Measurements from ENCODE around the gene B3GNT9. TPM values are rescaled to one million over a fixed set of nuclear protein-coding genes. Genes with fewer than 3 reads are reported as not detected.

B3GNT9 gene
- total RNA-seq, 1 experiment from 2014 or later = 11.5 TPM

DNA sequence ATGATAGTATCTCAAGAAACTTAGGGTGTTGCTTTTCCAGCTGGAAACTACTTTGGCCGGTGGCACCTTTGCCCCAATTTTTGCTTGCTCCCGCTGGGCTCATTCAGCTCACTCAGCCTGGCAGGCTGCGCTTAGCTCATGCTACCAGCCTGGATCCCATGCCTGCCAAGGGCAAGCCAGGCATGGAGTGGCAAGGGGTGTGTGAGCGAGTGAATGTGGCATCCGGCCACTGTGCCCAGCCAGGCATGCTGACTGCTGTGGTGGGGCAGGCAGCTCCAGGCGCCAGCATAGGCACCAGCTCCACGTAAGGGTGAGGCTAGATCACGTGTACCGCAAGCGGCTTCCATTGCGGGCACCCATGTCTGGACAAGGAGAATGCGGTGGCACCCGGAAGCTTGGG, 9.4 kb downstream of the B3GNT9 start:
- in situ Hi-C loops (cut with HindIII; ENCODE audit: low pct_unique_long_range_greater_than_20kb, low sequenced_read_pairs) = no loop called here
- no peaks in the 10 kb centered on the region for H3K27me3 ChIP-seq (ENCODE audit: control insufficient read depth, insufficient read depth, low read length)
- intact Hi-C loops (cut with micrococcal nuclease; ENCODE audit: unreplicated experiment) = no loop called here
- no peak overlapping the region for H3K27ac ChIP-seq (ENCODE audit: low read length)
- no peaks in the 10 kb centered on the region for H3K9me3 ChIP-seq (ENCODE audit: control insufficient read depth, insufficient read depth, low read depth, low read length)
- ATAC-seq (no peak), DNase-seq (ENCODE audit: low read depth, low spot score) (no peak)
- no TSS peak for BruUV-seq (replicated peaks)
- no peak for TF ChIP-seq TCF7L2 (IDR thresholded peaks at IDR 0.05; ENCODE audit: low read depth, low read length)
- TF ChIP-seq, protein P1, sequence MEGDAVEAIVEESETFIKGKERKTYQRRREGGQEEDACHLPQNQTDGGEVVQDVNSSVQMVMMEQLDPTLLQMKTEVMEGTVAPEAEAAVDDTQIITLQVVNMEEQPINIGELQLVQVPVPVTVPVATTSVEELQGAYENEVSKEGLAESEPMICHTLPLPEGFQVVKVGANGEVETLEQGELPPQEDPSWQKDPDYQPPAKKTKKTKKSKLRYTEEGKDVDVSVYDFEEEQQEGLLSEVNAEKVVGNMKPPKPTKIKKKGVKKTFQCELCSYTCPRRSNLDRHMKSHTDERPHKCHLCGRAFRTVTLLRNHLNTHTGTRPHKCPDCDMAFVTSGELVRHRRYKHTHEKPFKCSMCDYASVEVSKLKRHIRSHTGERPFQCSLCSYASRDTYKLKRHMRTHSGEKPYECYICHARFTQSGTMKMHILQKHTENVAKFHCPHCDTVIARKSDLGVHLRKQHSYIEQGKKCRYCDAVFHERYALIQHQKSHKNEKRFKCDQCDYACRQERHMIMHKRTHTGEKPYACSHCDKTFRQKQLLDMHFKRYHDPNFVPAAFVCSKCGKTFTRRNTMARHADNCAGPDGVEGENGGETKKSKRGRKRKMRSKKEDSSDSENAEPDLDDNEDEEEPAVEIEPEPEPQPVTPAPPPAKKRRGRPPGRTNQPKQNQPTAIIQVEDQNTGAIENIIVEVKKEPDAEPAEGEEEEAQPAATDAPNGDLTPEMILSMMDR (IDR thresholded peaks at IDR 0.05) = no peak
- TF ChIP-seq SIN3A (IDR thresholded peaks at IDR 0.05; ENCODE audit: borderline replicate concordance, insufficient read depth, low read depth, low read length) = no peak
- TF ChIP-seq, protein P2, sequence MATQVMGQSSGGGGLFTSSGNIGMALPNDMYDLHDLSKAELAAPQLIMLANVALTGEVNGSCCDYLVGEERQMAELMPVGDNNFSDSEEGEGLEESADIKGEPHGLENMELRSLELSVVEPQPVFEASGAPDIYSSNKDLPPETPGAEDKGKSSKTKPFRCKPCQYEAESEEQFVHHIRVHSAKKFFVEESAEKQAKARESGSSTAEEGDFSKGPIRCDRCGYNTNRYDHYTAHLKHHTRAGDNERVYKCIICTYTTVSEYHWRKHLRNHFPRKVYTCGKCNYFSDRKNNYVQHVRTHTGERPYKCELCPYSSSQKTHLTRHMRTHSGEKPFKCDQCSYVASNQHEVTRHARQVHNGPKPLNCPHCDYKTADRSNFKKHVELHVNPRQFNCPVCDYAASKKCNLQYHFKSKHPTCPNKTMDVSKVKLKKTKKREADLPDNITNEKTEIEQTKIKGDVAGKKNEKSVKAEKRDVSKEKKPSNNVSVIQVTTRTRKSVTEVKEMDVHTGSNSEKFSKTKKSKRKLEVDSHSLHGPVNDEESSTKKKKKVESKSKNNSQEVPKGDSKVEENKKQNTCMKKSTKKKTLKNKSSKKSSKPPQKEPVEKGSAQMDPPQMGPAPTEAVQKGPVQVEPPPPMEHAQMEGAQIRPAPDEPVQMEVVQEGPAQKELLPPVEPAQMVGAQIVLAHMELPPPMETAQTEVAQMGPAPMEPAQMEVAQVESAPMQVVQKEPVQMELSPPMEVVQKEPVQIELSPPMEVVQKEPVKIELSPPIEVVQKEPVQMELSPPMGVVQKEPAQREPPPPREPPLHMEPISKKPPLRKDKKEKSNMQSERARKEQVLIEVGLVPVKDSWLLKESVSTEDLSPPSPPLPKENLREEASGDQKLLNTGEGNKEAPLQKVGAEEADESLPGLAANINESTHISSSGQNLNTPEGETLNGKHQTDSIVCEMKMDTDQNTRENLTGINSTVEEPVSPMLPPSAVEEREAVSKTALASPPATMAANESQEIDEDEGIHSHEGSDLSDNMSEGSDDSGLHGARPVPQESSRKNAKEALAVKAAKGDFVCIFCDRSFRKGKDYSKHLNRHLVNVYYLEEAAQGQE (IDR thresholded peaks at IDR 0.05; ENCODE audit: insufficient read depth in 1 of 2, low read depth in 2 of 2, low read length in 1 of 2) = no peak
- TF ChIP-seq POLR2AphosphoS5 (IDR thresholded peaks at IDR 0.05; ENCODE audit: low read depth, low read length) = no peak
- no peaks in the 10 kb centered on the region for H3K4me1 ChIP-seq (ENCODE audit: control insufficient read depth, insufficient read depth, low read length)
- no peak overlapping the region for H3K4me3 ChIP-seq (ENCODE audit: low read depth in 2 of 2, low read length in 2 of 2)
- CTCF ChIA-PET = interaction anchor here (0.6 to 1.0 kb wide), 2 partner anchors 12 to 13 kb away, joined by 6 to 7 read pairs; no protein-coding TSS in a partner anchor
- POLR2A ChIA-PET = no interaction called here
- H3K36me3 ChIP-seq (ENCODE audit: control insufficient read depth, insufficient read depth, low read length) = peaks cover 5% of the 10 kb centered on the region; the same call in 1 of the 2 replicates

DNA sequence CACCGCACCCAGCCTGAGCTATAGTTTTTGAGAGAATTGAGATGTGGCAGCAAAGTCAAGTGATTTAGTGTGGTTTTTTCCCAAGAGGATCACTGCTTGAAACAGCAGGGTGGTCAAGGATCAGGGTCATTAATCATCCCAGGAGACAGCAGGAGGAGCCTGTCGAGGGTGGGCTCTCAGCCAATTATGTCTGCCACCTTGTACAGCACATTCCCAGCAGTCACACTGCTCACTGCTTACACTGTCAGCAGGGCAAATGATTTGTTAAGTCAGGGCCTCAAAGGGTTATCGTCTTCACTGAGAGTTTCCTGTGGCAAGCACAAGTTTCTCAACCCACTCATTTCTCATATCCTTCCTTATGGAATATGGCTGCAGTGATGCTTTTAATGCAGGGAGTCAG, 13.2 kb downstream of the B3GNT9 start:
- Histone ChIP-seq H3K4me1 (ENCODE audit: control insufficient read depth, insufficient read depth, low read length) (no peaks in the 10 kb centered on the region), H3K27me3 (ENCODE audit: control insufficient read depth, insufficient read depth, low read length) (no peaks in the 10 kb centered on the region), H3K4me3 (ENCODE audit: low read depth in 2 of 2, low read length in 2 of 2) (no peak overlapping the region), H3K27ac (ENCODE audit: low read length) (no peak overlapping the region), H3K9me3 (ENCODE audit: control insufficient read depth, insufficient read depth, low read depth, low read length) (no peaks in the 10 kb centered on the region), H3K36me3 (ENCODE audit: control insufficient read depth, insufficient read depth, low read length) (no peaks in the 10 kb centered on the region; the same call in none of the 2 replicates)
- TF ChIP-seq TCF7L2 (IDR thresholded peaks at IDR 0.05; ENCODE audit: low read depth, low read length) = no peak
- TF ChIP-seq SIN3A (IDR thresholded peaks at IDR 0.05; ENCODE audit: borderline replicate concordance, insufficient read depth, low read depth, low read length) = no peak
- TF ChIP-seq POLR2AphosphoS5 (IDR thresholded peaks at IDR 0.05; ENCODE audit: low read depth, low read length) = no peak
- TF ChIP-seq, protein P2 (IDR thresholded peaks at IDR 0.05; ENCODE audit: insufficient read depth in 1 of 2, low read depth in 2 of 2, low read length in 1 of 2) = no peak
- TF ChIP-seq, protein P1 (IDR thresholded peaks at IDR 0.05) = no peak
- ATAC-seq (no peak), DNase-seq (ENCODE audit: low read depth, low spot score) (no peak)
- intact Hi-C loops (cut with micrococcal nuclease; ENCODE audit: unreplicated experiment) (no loop called here), in situ Hi-C loops (cut with HindIII; ENCODE audit: low pct_unique_long_range_greater_than_20kb, low sequenced_read_pairs) (no loop called here)
- CTCF ChIA-PET = no interaction called here
- no TSS peak for BruUV-seq (replicated peaks)
- POLR2A ChIA-PET = interaction anchor here (0.7 kb wide), 1 partner anchor 30 kb away, joined by 4 read pairs; no protein-coding TSS in a partner anchor

Measured in Panc1 (cell line).